Hematopoietic multipotent progenitor cell treated with erythropoietin and hydrocortisone succinate and interleukin-3 and kit ligand, for 4 days (in vitro differentiated cells): ENCODE data around the gene PDE11A.

ENCODE experiments used
- DNase-seq: peaks from one replicate; pipeline ENCODE4 v3.0.0-alpha.2; 2015

PDE11A gene

GRCh38 chr2:177682836-177683660 is 389.5 kb downstream of the PDE11A start:
- no peak for DNase-seq

GRCh38 chr2:177682006-177682405 is 390.6 kb downstream of the PDE11A start:
- DNase-seq: no peak

GRCh38 chr2:177680866-177681712 is 391.5 kb downstream of the PDE11A start:
- DNase-seq: no peak

- DNase-seq: peak; percentile 70
Observed at GRCh38 chr2:177679611-177680605, 392.7 kb downstream of the PDE11A start.

- DNase-seq: no peak
Observed at GRCh38 chr2:177678939-177679338, 393.6 kb downstream of the PDE11A start.

- DNase-seq: no peak
Observed at GRCh38 chr2:177676636-177677035, 395.9 kb downstream of the PDE11A start.

- no peak for DNase-seq
Observed at GRCh38 chr2:177675825-177676224, 396.8 kb downstream of the PDE11A start.

- DNase-seq: no peak
Observed at GRCh38 chr2:177675350-177675821, 397.2 kb downstream of the PDE11A start.

GRCh38 chr2:177673602-177674595 is 398.7 kb downstream of the PDE11A start:
- no peak for DNase-seq

- no peak for DNase-seq
Observed at GRCh38 chr2:177671662-177672061, 400.9 kb downstream of the PDE11A start.

- DNase-seq: no peak
Observed at GRCh38 chr2:177670791-177671535, 401.6 kb downstream of the PDE11A start.

- no peak for DNase-seq
Observed at GRCh38 chr2:177669625-177670330, 402.8 kb downstream of the PDE11A start.

- DNase-seq: no peak
Observed at GRCh38 chr2:177669201-177669600, 403.4 kb downstream of the PDE11A start.

- DNase-seq: no peak
Observed at GRCh38 chr2:177668617-177669016, 404.0 kb downstream of the PDE11A start.

- no peak for DNase-seq
Observed at GRCh38 chr2:177667626-177668025, 405.0 kb downstream of the PDE11A start.

GRCh38 chr2:177666408-177666807 is 406.2 kb downstream of the PDE11A start:
- DNase-seq: peak; percentile 80

- no peak for DNase-seq
Observed at GRCh38 chr2:177665948-177666347, 406.6 kb downstream of the PDE11A start.

GRCh38 chr2:177665328-177665727 is 407.2 kb downstream of the PDE11A start:
- DNase-seq: no peak

GRCh38 chr2:177662895-177663294 is 409.7 kb downstream of the PDE11A start:
- no peak for DNase-seq

- DNase-seq: no peak
Observed at GRCh38 chr2:177660742-177661141, 411.8 kb downstream of the PDE11A start.
